GM21737 (cell line): Measurements from ENCODE around the gene PRKCE.

Experiments used
- ATAC-seq: cut with Tn5 transposase; IDR thresholded peaks from one replicate; pipeline ENCODE4 v1.9.1; 2021; ENCODE audit warnings: mild to moderate bottlenecking, moderate library complexity; ENCODE audit not compliant: unreplicated experiment

Gene PRKCE

GRCh38 chr2:46151577-46151976 lies 500.1 kb downstream of the PRKCE start:
- ATAC-seq: no peak

- ATAC-seq: no peak
These were observed 502.7 kb downstream of the PRKCE start for GRCh38 chr2:46153996-46154753.

- ATAC-seq: no peak
These were observed 505.8 kb downstream of the PRKCE start for GRCh38 chr2:46157072-46157965.

- ATAC-seq: no peak
These were observed 506.5 kb downstream of the PRKCE start for GRCh38 chr2:46157966-46158310.

- no peak for ATAC-seq
These were observed 507.2 kb downstream of the PRKCE start for GRCh38 chr2:46158661-46159060.

- no peak for ATAC-seq
These were observed 508.9 kb downstream of the PRKCE start for GRCh38 chr2:46160326-46160725.

- ATAC-seq: no peak
These were observed 509.8 kb downstream of the PRKCE start for GRCh38 chr2:46161315-46161714.

GRCh38 chr2:46161911-46162310 lies 510.4 kb downstream of the PRKCE start:
- no peak for ATAC-seq

- ATAC-seq: no peak
These were observed 511.0 kb downstream of the PRKCE start for GRCh38 chr2:46162329-46163097.

GRCh38 chr2:46163098-46163430 lies 511.6 kb downstream of the PRKCE start:
- no peak for ATAC-seq

- no peak for ATAC-seq
These were observed 512.5 kb downstream of the PRKCE start for GRCh38 chr2:46163804-46164528.

GRCh38 chr2:46164529-46165301 lies 513.2 kb downstream of the PRKCE start:
- ATAC-seq: no peak

GRCh38 chr2:46165916-46166315 lies 514.4 kb downstream of the PRKCE start:
- no peak for ATAC-seq

GRCh38 chr2:46167406-46167805 lies 515.9 kb downstream of the PRKCE start:
- ATAC-seq: no peak

- no peak for ATAC-seq
These were observed 516.4 kb downstream of the PRKCE start for GRCh38 chr2:46167924-46168323.

- ATAC-seq: no peak
These were observed 518.0 kb downstream of the PRKCE start for GRCh38 chr2:46169467-46169866.

- no peak for ATAC-seq
These were observed 518.6 kb downstream of the PRKCE start for GRCh38 chr2:46170026-46170425.

- ATAC-seq: no peak
These were observed 519.3 kb downstream of the PRKCE start for GRCh38 chr2:46170611-46171350.

- ATAC-seq: no peak
These were observed 520.0 kb downstream of the PRKCE start for GRCh38 chr2:46171411-46171953.
